UCSD-AML1 (cell line): ENCODE results near the gene CYP17A1.
"Not testable (repeated sequence)": the region's sequence is repeated elsewhere in the genome, so short reads cannot be mapped to it uniquely, and the experiment has no call there.

ENCODE experiments used
- DNase-seq: peaks from one replicate; lab custom pipeline; 2025; ENCODE audit not compliant: unreplicated experiment; lab: John Stamatoyannopoulos, UW

Gene CYP17A1

GRCh38 chr10:102838276-102838927 is 1.2 kb upstream of the CYP17A1 start:
- not testable (repeated sequence) for DNase-seq

DNA sequence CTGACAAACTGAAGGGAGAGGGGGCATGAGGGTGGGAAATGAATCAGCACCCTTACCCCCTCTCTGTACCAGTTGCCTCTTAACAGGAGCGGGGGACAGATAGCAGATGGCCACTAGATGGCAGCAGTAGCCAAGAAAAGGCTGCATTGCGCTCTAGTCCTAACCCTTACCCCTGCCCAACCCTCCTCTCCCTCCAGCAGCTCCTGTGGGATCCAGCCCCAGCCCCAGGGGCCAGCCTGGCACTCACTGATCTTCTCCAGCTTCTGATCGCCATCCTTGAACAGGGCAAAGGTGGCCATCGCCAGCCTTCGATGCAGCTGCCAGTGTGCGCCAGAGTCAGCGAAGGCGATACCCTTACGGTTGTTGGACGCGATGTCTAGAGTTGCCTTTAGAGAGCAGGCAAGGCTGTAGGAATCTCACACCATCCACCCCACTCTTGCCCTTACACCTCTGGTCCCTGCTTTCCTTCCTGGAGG is 2.2 kb downstream of the CYP17A1 start:
- peak; percentile 75 for DNase-seq

DNA sequence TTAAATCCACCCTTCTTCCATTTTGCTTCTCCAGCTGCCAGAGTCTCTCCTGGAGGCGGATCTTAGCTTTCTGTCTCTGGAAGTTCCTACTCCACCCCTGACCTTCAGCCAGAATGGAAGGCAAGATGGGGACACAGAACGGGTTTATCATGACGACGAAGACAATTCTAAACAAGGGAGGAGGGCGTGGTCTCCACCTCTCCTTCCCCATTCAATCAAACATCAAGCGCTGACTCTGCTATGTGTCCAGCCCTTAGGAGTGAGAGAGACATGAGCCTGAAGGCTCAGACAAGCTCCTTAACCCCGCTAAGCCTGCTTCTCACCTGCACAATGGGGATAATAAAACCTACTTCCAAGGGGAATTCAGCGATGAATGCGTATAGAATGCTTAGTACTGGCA is 3.1 kb downstream of the CYP17A1 start:
- no peak for DNase-seq

DNA sequence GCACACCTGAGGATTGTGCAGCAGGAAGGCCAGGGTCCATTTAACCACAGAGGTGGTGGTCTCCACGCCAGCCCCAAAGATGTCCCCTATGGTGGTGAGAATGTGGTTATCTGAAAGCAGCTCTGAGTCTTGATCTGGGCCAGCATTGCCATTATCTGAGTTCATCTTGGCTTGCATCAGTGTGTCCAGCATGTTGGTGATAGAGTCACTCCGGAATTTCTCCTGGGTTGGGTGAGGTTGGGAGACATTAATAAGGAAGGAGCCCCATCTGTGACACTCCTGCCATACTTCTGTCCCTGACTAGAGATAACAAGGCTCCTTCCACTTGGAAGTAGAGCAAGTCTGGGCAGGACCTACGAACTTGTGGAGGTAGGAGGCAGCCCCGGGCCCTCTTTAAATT is 4.2 kb downstream of the CYP17A1 start:
- DNase-seq: no peak

DNA sequence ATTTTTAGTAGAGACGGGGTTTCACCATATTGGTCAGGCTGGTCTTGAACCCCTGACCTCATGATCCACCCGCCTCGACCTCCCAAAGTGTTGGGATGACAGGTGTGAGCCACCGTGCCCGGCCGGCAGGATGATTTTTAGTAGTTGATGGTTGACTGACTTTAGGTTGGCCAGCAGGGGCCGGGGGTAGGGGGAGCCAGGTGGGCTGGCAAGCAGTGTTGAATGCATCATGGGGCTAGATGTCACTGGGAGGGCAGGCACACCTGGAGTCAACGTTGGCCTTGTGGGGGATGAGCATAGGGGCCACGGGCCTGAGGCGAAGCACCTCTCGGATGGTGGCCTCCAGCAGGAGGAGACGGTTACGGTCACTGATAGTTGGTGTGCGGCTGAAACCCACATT is 5.0 kb downstream of the CYP17A1 start:
- DNase-seq: no peak

DNA sequence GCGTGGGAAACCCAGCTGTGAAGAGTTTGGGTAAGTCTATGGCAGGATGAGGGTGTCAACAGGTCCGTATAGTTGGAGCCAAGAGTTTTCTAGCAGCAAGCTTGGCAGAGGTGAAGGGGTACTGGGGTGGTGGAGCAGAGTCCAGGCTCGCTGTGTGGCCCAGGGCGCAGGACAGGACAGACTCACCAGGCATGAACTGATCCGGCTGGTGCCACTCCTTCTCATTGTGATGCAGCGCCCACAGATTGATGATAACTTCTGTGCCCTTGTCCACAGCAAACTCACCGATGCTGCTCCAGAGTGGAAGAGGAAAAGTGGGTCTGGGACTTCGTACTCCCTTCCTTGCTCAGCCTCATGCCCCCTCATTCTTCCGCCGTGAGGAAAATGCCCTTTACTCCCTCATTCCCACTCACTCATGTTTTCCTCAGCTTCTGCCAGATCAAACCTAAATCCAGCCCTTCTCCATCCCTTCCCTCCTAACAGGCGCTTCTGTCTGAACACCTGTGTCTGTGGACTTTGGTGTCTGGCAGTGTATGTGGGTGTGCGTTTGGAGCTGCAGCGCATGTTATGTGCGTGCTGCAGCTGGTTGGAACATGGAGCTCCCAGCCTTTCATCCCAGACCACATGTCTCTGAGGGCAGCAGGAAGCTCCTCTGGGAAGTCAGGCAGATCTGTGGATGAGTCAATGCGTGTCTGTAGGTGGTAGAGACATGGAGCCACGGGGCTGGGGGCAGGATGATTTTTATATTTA is 5.7 kb downstream of the CYP17A1 start:
- no peak for DNase-seq

GRCh38 chr10:102827597-102827975 is 9.6 kb downstream of the CYP17A1 start:
- DNase-seq: no peak

GRCh38 chr10:102826148-102826796 is 10.9 kb downstream of the CYP17A1 start:
- no peak for DNase-seq

- no peak for DNase-seq
Observed at GRCh38 chr10:102824664-102825063, 12.5 kb downstream of the CYP17A1 start.

GRCh38 chr10:102822222-102822621 is 15.0 kb downstream of the CYP17A1 start:
- no peak for DNase-seq

- DNase-seq: not testable (repeated sequence)
Observed at GRCh38 chr10:102820008-102820407, 17.2 kb downstream of the CYP17A1 start.

DNA sequence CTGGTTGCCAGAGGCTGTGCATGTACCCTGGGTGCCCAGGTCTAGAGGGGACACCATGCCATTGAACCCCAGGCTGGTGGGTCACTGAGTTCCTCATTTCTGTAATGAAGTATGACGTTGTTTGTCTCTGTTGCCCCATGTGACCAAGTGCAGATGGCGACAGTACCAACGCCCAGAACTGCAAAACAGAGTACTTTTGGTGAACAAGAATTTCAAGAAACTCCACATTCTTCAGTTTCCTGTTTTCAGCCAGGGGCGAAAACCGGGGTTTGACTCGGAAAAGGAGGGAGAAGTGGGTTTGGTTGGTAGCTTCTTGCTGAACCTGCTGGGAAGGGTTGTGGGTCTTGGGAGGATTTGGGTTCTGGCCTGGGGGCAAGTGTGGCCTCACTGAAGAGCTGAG is 18.2 kb downstream of the CYP17A1 start:
- DNase-seq: no peak

- DNase-seq: no peak
Observed at GRCh38 chr10:102817175-102817574, 20.0 kb downstream of the CYP17A1 start.

DNA sequence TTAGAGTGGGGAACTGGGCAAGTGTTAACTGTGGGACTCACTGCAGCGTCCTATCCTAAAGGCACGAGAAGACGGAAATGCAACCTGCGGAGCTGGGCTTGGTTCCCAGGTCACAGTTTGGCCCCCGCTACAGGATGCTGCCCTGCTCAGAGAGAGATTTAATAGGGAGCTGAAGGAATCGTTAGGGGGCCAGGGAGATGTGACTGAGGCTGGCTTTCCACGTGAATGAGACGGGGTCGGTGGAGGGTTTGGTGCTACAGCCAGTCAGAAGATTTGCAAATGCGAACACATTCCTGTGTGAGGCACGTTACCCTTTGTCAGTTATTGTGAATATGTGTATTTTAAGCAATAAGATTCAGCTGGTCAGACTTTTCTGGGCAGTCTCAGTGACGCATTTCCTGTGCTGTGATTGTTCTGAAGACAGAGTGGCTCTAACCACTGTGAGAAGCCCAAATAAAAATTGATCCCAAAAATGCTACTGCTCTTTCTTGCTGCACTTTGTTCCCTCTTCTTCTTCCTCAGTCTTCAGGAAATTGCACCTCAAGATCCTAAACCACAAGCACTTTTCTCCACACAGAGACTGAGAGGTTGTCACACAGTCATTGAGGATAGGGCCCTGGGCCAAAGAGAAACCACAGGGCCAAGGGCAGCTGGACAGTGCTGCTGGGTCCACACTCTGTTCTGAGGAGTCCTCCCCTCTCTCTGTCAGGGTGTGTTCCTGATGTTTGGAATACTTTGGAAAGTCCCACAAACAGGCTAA is 21.2 kb downstream of the CYP17A1 start:
- no peak for DNase-seq

DNA sequence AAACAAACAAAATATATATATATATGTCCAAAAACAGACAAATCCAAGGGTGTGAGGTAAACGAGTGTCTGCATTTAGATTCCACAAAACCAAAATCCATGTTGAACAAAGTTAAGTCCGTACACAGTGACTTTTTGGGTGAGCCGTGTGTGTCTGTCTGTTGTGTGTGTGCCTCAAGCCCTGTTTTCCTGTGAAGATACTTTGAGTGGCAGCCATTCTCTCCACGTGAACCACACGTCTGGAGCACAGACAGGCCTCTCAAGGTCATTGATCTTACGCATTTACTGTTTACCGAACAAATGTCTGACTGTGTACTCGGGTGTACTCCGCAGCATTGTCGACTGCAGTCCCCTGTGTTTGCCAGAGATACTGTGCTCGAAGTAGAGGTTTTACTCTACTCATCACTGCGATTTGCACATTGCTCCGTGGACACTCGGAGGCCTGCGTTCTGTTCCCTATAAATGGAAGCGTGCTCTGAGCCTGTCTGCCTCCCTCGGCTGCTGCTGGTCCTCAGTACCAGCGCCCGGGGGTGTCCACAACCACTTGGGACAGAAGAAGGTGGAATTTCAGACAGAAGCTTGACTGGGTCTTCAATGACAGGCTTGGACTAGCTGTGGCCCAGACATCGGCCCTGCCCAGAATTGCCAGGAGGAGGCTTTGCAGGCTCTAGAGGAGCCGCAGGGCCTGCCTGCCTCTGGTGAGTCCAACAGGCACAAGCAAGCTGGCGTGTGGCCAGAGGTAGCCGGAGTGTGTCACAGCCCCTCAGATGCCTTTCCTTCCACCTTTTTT is 22.1 kb downstream of the CYP17A1 start:
- DNase-seq: no peak

DNA sequence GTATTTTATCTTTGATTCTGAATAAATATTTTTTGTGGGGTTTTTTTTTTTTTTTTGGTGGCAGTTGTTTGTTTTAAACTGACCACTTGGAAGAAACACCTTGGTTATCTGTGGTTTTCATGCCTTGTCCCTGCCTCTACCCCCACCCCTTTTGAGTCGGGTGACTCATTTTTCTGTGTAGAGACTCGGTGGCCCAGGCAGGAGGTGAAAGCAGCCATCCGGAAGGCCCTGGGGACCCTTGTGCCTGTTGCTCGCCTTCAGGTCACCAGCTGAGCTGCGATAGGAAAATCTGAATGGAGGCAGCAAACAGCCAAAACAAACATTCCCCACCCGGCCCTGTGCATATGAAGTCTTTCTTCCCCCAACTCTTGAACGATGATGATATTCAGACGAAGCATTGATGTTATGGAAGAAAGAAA is 22.8 kb downstream of the CYP17A1 start:
- DNase-seq: no peak

- DNase-seq: no peak
Observed at GRCh38 chr10:102813734-102814452, 23.3 kb downstream of the CYP17A1 start.

DNA sequence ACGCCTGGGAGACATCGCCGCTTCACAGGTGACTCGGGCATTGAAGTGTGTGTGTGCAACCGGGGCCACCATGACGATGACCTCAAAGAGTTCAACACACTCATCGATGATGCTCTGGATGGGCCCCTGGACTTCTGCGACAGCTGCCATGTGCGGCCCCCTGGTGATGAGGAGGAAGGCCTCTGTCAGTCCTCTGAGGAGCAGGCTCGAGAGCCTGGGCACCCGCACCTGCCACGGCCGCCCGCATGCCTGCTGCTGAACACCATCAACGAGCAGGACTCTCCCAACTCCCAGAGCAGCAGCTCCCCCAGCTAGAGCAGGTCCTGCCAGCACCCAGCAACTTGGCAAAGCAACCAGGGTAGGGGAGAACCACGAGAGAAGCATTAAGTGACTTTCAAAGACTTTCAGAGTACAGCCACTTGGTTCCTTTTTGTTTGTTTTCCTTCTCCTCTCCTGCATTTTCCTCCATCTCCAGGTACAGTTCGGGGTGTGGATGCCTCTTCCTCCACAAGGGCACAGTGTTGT is 24.1 kb downstream of the CYP17A1 start:
- DNase-seq: no peak

DNA sequence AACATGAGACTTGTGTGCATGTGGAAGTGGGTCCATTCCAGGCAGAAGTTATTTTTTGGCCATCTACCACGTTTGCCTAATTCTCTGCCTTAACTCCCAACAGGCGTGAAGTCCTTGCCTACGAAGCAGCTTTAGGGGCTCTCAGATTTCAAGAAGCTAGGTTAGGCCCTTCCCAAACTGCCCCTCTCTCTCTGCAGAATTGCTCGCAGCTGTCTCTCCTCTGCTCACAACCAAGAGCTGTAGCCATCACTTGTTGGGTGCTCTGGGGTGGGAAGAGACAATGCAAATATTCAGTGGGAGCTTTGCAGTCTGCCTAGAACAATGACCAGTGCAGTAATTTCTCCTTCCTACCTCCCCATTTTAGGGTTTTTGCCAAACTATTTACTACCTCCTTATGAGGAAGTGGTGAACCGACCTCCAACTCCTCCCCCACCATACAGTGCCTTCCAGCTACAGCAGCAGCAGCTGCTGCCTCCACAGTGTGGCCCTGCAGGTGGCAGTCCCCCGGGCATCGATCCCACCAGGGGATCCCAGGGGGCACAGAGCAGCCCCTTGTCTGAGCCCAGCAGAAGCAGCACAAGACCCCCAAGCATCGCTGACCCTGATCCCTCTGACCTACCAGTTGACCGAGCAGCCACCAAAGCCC is 24.9 kb downstream of the CYP17A1 start:
- DNase-seq: peak; percentile 55
